Neuronal stem cell (in vitro differentiated cells): Measurements from ENCODE around the gene LAG3.

Experiments used
- DNase-seq: peaks from one replicate; pipeline ENCODE4 v3.0.0-alpha.2; 2013; ENCODE audit warnings: low spot score
- H2AFZ ChIP-seq: one replicate; pipeline ENCODE4 v1.6.1; 2013; ENCODE audit warnings: mild to moderate bottlenecking, low read length, inconsistent platforms
- H2AK5ac ChIP-seq: 2 replicates; pipeline ENCODE4 v1.6.1; 2013; ENCODE audit warnings: low read depth, mild to moderate bottlenecking, inconsistent platforms, low read length, moderate library complexity, mixed read lengths
- H2BK120ac ChIP-seq: 2 replicates; pipeline ENCODE4 v1.6.1; 2013; ENCODE audit warnings: low read depth, mild to moderate bottlenecking, inconsistent platforms, low read length, moderate library complexity, mixed read lengths
- H2BK12ac ChIP-seq: one replicate; pipeline ENCODE4 v1.6.1; 2013; ENCODE audit warnings: low read length, inconsistent platforms
- H2BK15ac ChIP-seq: 2 replicates; pipeline ENCODE4 v1.6.1; 2013; ENCODE audit warnings: mild to moderate bottlenecking, low read length, inconsistent platforms, mixed read lengths
- H2BK5ac ChIP-seq: one replicate; pipeline ENCODE4 v1.6.1; 2013; ENCODE audit warnings: inconsistent platforms, mild to moderate bottlenecking, low read length, moderate library complexity
- H3K14ac ChIP-seq: one replicate; pipeline ENCODE4 v1.6.1; 2013; ENCODE audit warnings: low read length, inconsistent platforms
- H3K18ac ChIP-seq: 2 replicates; pipeline ENCODE4 v1.6.1; 2013; ENCODE audit warnings: low read length, inconsistent platforms
- H3K23ac ChIP-seq: 2 replicates; pipeline ENCODE4 v1.6.1; 2013; ENCODE audit warnings: low read depth, mild to moderate bottlenecking, mixed read lengths, low read length, inconsistent platforms; ENCODE audit not compliant: poor library complexity
- H3K27ac ChIP-seq: replicated peaks from 3 replicates; pipeline ENCODE4 v1.5.1; 2013; ENCODE audit warnings: low read length, inconsistent platforms
- H3K27me3 ChIP-seq, 3 experiments: 2 replicates each; pipeline ENCODE4 v1.6.1; 2013; ENCODE audit warnings: low read length in 3 of 3, mild to moderate bottlenecking in 2 of 3, inconsistent platforms in 1 of 3, low read depth in 1 of 3, mixed read lengths in 1 of 3, moderate library complexity in 1 of 3; ENCODE audit not compliant: control insufficient read depth in 3 of 3, insufficient read depth in 3 of 3
- H3K36me3 ChIP-seq, 2 donors: replicated peaks in 1 of 2; 2 replicates each; pipeline ENCODE4 v1.6.1; 2013; ENCODE audit warnings: low read length in 2 of 2; ENCODE audit not compliant: control insufficient read depth in 2 of 2, insufficient read depth in 2 of 2
- H3K4ac ChIP-seq: 2 replicates; pipeline ENCODE4 v1.6.1; 2013; ENCODE audit warnings: inconsistent platforms, mild to moderate bottlenecking, low read length, moderate library complexity
- H3K4me1 ChIP-seq, 2 donors: 1 replicate in 1 of 2; 2 replicates in 1 of 2; pipeline ENCODE4 v1.6.1; 2013; ENCODE audit warnings: low read length in 2 of 2, low read depth in 1 of 2; ENCODE audit not compliant: control insufficient read depth in 2 of 2, insufficient read depth in 1 of 2
- H3K4me2 ChIP-seq: one replicate; pipeline ENCODE4 v1.6.1; 2013; ENCODE audit warnings: mild to moderate bottlenecking, low read length, inconsistent platforms; ENCODE audit not compliant: insufficient read depth, poor library complexity, severe bottlenecking
- H3K4me3 ChIP-seq, 2 donors: 2 replicates each; pipeline ENCODE4 v1.5.1; 2013; ENCODE audit warnings: low read length in 2 of 2, mild to moderate bottlenecking in 2 of 2, inconsistent platforms in 1 of 2, moderate library complexity in 1 of 2
- H3K79me1 ChIP-seq: one replicate; pipeline ENCODE4 v1.6.1; 2013; ENCODE audit warnings: low read depth, mild to moderate bottlenecking, inconsistent platforms, low read length, moderate library complexity
- H3K9ac ChIP-seq: one replicate; pipeline ENCODE4 v1.6.1; 2013; ENCODE audit warnings: mild to moderate bottlenecking, low read depth, low read length, inconsistent platforms; ENCODE audit not compliant: poor library complexity
- H3K9me3 ChIP-seq, 2 donors: replicated peaks in 1 of 2; 2 replicates each; pipeline versions ENCODE3 to v1.6.1; 2013; ENCODE audit warnings: low read length in 2 of 2, mild to moderate bottlenecking in 2 of 2, inconsistent platforms in 1 of 2, low read depth in 1 of 2, mixed read lengths in 1 of 2, moderate library complexity in 1 of 2; ENCODE audit not compliant: control insufficient read depth in 2 of 2, insufficient read depth in 1 of 2
- H4K8ac ChIP-seq: one replicate; pipeline ENCODE4 v1.6.1; 2013; ENCODE audit warnings: low read depth, mild to moderate bottlenecking, inconsistent platforms, low read length, moderate library complexity
- H4K91ac ChIP-seq: one replicate; pipeline ENCODE4 v1.6.1; 2013; ENCODE audit warnings: low read length, low read depth, mild to moderate bottlenecking, inconsistent platforms; ENCODE audit not compliant: poor library complexity
- WGBS, 2 donors: extraction: QIAGEN DNeasy Blood & Tissue Kit; methylation state at CpG; one replicate each; pipeline ENCODE4 v1.1.7; 2013; ENCODE audit warnings: missing lambda C conversion rate in 2 of 2, mixed read lengths in 1 of 2; ENCODE audit not compliant: insufficient read length in 2 of 2, insufficient replicate concordance in 1 of 2; ENCODE audit errors: extremely low coverage in 2 of 2; 5-methylcytosine and 5-hydroxymethylcytosine counted together

Gene LAG3

DNA sequence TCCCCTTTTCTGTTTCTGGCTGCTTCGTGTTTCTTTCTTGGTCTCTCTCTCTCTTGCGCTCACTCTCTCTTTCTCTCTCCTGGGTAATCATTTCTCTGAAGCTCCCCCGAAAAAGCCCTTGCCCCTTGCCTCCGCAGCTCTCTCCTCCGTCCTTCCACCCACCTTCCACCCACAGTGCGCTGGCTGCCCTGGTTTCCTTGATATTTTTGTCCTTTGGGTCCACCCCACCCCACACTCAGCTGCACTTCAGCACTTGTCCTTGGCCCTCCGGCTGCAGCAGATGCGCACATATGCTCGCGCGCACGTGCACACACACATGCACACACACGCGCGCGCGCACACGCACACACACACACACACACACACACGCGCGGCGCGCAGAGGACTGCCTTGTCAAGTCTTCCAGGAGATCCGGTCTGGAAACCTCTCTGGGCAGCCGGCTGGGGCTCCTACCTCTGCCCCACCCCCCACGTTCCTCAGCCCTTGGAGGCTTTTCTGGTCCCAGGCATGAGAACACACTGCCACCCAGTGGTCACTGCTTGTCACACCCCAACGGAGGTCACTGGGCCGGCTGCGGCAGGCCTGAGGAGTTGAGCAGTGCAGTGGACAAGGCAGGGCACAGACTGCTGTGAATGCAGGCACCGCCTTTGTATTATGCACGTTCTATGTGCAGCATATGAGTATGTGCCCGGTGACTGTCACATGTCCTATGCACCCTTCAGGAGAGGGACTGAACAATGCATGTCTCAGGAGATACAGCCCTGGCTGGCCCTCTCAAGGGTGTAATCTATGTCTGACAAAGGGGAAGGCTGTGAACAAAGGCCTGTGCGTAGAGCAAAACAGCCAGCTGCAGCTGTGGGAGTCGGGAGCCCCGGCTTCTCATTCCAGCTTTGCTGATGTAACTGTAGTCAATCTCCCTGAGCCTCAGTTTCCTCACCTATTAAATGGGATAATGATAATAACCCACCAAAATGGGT, 6.5 kb downstream of the LAG3 start:
- Histone ChIP-seq H2BK12ac (peak overlapping the region; percentile 95), H3K4me1 (peaks cover 17 to 27% of the 10 kb centered on the region in 2 donors), H3K9me3 (no peaks in the 10 kb centered on the region), H3K36me3 (peaks cover 14 to 36% of the 10 kb centered on the region in 2 donors), H3K18ac (peak overlapping the region; percentile 95), H3K4ac (peak overlapping the region; percentile 79), H3K79me1 (no peaks in the 10 kb centered on the region), H3K27me3 (no peaks in the 10 kb centered on the region), H3K4me2 (peak overlapping the region; percentile 39), H3K4me3 (peak overlapping the region; percentile 25 to 68), H3K23ac (peak overlapping the region; percentile 70), H3K9ac (peak overlapping the region; percentile 98), H3K14ac (peak overlapping the region; percentile 15), H4K8ac (no peak overlapping the region), H4K91ac (peak overlapping the region; percentile 34), H2AK5ac (no peak overlapping the region), H2AFZ (peak overlapping the region; percentile 81), H3K27ac (peak overlapping the region; percentile 69), H2BK15ac (peak overlapping the region; percentile 34), H2BK5ac (peak overlapping the region; percentile 2), H2BK120ac (peak overlapping the region; percentile 72)
- peak; percentile 97 for DNase-seq
- WGBS, 2 donors, result no CpG with 5 or more reads among the region's 35 CpGs

DNA sequence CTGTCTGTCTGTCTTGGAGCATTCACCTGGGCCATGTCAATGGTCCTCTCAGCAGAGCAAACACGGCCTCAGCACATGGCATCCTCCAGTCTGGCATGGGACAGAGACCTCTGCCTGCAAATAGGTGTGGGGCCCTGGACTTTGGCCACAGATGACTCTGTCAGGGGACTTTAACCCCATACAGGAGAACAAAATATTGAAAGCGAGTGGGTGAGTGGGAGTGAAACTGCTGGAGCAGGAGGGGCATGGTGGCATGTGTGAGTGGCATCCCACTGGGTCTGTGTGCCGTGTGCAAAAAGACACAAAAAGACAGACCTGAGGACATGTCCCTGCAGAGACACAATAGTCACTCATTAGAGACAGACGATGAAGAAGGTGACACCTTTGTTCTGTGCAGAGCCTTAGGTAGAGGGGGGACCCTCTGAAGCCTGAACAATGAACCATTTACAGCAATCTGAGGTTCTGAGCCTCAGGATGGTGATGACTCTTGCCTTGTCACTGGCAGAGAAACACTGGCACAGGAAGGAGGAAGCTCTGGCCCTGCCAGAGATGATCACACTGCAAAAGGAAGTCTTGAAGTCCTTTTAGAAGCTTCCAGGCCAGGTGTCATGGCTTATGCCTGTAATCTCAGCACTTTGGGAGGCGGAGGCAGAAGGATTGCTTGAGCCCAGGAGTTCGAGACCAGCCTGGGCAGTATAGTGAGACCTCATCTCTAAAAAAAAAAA, 7.5 kb downstream of the LAG3 start:
- Histone ChIP-seq H3K36me3 (peaks cover 10 to 29% of the 10 kb centered on the region in 2 donors), H3K4me3 (no peak overlapping the region), H3K9me3 (no peaks in the 10 kb centered on the region), H2AK5ac (no peak overlapping the region), H2BK15ac (peak overlapping the region; percentile 3), H3K27ac (peak overlapping the region; percentile 69), H3K14ac (no peak overlapping the region), H4K91ac (no peak overlapping the region), H3K18ac (peak overlapping the region; percentile 22), H3K9ac (no peak overlapping the region), H2AFZ (peak overlapping the region; percentile 81), H3K27me3 (no peaks in the 10 kb centered on the region), H3K4me2 (no peak overlapping the region), H3K4ac (no peak overlapping the region), H4K8ac (no peak overlapping the region), H2BK12ac (peak overlapping the region; percentile 14), H2BK5ac (no peak overlapping the region), H2BK120ac (no peak overlapping the region), H3K4me1 (peaks cover 16 to 27% of the 10 kb centered on the region in 2 donors), H3K23ac (no peak overlapping the region), H3K79me1 (no peaks in the 10 kb centered on the region)
- WGBS, 2 donors, result no CpG with 5 or more reads among the region's 6 CpGs
- DNase-seq, result no peak

DNA sequence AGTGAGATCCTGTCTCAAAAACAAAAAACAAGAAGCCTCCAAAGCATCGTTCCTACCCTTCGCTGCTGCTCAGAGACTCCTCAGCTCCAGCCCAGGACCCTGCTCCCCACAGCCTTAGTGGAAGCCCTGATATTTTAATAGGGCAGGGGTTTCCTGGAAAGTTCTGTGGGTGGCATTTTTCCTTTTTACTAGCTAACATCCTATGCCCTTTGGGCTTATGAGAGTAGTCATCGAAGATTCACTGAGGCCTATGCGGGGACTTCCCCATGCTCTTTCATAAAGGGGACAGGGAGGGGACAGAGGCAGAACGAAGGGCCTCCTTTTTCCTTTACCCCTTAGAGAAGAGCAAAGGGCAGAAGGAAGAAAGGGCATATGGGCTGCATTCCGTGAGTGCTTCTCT, 8.3 kb downstream of the LAG3 start:
- no peak overlapping the region for H2BK12ac ChIP-seq
- H3K4me1 ChIP-seq, result peaks cover 16 to 27% of the 10 kb centered on the region in 2 donors
- H3K4me2 ChIP-seq, result no peak overlapping the region
- H3K79me1 ChIP-seq, result no peaks in the 10 kb centered on the region
- H2AK5ac ChIP-seq, result no peak overlapping the region
- H3K27ac ChIP-seq, result no peak overlapping the region
- no peak overlapping the region for H3K4me3 ChIP-seq
- H4K91ac ChIP-seq, result no peak overlapping the region
- H3K4ac ChIP-seq, result no peak overlapping the region
- no peak overlapping the region for H2BK120ac ChIP-seq
- DNase-seq, result no peak
- H3K14ac ChIP-seq, result no peak overlapping the region
- H3K9me3 ChIP-seq, result no peaks in the 10 kb centered on the region
- peak overlapping the region; percentile 53 for H2BK15ac ChIP-seq
- no peak overlapping the region for H2BK5ac ChIP-seq
- no peak overlapping the region for H3K9ac ChIP-seq
- WGBS, 2 donors, result no CpG with 5 or more reads among the region's 6 CpGs
- no peaks in the 10 kb centered on the region for H3K27me3 ChIP-seq
- no peak overlapping the region for H4K8ac ChIP-seq
- H3K18ac ChIP-seq, result no peak overlapping the region
- peak overlapping the region; percentile 62 for H2AFZ ChIP-seq
- H3K36me3 ChIP-seq, result peaks cover 4 to 22% of the 10 kb centered on the region in 2 donors
- no peak overlapping the region for H3K23ac ChIP-seq

DNA sequence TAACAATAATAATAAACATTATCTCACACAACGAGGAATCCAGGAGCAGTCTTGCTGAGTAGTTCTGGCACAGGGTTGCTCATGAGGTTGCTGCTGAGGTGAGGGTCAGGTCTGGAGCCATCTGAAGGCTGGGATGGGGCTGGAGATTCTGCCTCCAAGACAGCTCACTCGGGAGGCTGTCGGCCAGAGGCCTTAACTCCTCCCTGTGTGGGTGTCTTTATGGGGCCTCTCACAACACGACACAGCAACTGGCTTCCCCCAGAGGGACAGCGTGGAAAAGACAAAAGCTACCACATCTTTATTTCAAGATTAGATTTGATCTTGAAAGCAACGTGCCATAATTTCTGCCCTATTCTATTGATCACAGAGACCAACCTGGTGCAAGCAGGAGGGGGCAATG, 9.8 kb downstream of the LAG3 start:
- no peak overlapping the region for H3K4me3 ChIP-seq
- no peak overlapping the region for H3K9ac ChIP-seq
- H3K14ac ChIP-seq, result no peak overlapping the region
- WGBS, 2 donors, result no CpG with 5 or more reads among the region's 6 CpGs
- no peak overlapping the region for H3K23ac ChIP-seq
- no peaks in the 10 kb centered on the region for H3K79me1 ChIP-seq
- no peak overlapping the region for H3K4ac ChIP-seq
- H3K4me1 ChIP-seq, result peaks cover 19 to 36% of the 10 kb centered on the region in 2 donors
- no peaks in the 10 kb centered on the region for H3K27me3 ChIP-seq
- no peak overlapping the region for H3K27ac ChIP-seq
- H2AK5ac ChIP-seq, result peak overlapping the region; percentile 53
- peaks cover 0 to 7% of the 10 kb centered on the region in 2 donors for H3K36me3 ChIP-seq
- H2BK5ac ChIP-seq, result no peak overlapping the region
- H3K18ac ChIP-seq, result peak overlapping the region; percentile 29
- H2BK120ac ChIP-seq, result no peak overlapping the region
- H3K4me2 ChIP-seq, result no peak overlapping the region
- H2AFZ ChIP-seq, result peak overlapping the region; percentile 12
- H3K9me3 ChIP-seq, result no peaks in the 10 kb centered on the region
- H4K8ac ChIP-seq, result no peak overlapping the region
- H4K91ac ChIP-seq, result no peak overlapping the region
- no peak overlapping the region for H2BK12ac ChIP-seq
- DNase-seq, result no peak
- H2BK15ac ChIP-seq, result no peak overlapping the region
